ENCODE results near the gene SLC35G6.
"Not testable (repeated sequence)": the region's sequence is repeated elsewhere in the genome, so short reads cannot be mapped to it uniquely, and the experiment has no call there.

Gene SLC35G6

DNA sequence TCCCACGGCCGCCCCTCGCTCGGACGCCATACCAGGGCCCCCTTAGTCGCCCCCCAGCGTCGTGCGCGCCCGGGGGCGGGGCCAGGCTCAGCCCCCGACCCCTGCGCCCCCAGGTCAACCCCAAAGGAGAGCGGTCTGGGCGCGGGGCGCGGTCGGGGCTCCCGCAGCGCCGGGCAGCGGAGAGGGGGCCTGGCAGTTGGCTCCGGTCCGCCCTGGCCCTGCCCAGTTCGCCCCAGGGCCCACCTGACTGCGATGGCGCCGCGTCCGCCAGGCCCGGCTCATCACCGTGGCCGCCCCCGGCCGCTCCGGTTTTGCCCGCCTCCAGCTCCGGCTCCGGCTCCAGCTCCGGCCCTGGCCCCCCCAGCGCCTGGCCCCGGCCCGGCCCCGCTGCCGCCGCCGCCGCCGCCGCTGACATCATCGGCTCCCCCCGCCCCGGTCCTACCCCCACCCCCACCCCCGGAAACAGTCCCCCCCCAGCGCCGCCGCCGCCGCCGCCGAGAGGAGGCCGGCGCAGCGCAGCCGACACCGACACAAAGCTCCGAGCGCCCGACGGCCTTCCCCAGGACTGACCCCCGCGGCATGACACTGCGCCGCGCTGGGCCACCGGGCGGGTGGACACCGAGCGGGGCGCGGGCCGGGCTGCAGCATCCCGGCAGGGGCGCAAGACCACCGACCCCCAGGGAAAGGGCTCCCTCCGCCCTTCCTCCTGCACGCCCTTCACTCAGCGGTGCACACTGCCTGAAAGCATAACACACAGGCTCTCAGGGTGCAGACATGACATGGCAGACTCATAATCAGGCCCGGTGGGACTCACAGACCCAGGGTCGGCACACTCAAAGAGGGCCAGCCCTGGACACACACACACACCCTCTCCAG is 1.8 kb upstream of the SLC35G6 start, which contains the start of gene ZBTB4:
Gene ZBTB4, minus strand, starts transcription at position 419 of the 876 bp plus-strand sequence. CDS start 12,830 bp downstream, outside the sequence.
- DNase-seq, result peak; percentile 63

DNA sequence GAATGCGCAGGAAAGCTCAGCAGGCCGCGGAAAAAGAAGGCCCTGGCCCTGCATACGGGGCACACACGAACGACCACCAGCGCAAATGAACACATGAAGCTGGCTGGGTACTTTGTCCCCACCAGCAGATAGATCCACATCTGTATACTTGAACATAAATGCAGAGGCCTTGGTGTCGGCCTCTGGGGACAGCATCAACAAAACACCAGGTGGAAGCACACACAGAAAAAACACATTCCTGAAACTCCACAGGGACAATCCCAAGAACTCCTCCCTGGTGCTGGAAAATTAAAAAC is 1.2 kb upstream of the SLC35G6 start:
- peak; percentile 69 for DNase-seq

DNA sequence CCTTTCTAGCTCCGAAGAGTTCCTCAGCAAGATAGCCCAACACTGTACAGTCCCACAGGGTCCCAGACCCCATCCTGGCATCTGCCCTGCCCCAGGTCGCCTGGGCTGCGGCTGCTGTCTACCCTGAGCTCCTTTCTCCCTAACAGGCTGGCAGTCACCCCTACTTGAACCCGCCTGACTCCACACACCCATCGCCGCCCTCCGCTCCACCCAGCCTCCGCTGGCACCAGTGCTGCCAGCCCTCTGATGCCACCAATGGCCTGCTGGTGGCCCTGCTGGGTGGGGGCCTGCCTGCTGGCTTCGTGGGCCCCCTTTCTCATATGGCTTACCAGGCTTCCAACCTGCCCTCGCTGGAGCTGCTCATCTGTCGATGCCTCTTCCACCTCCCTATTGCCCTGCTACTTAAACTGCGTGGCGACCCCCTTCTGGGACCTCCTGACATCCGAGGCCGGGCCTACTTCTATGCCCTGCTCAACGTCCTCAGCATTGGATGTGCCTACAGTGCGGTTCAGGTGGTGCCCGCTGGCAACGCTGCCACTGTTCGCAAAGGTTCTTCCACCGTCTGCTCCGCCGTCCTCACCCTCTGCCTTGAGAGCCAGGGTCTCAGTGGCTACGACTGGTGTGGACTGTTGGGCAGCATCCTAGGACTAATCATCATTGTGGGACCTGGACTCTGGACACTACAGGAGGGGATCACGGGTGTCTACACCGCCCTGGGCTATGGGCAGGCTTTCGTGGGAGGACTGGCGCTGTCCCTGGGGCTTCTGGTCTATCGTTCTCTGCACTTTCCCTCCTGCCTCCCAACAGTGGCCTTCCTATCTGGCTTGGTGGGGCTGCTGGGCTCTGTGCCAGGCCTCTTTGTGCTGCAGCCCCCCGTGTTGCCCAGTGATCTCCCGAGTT is 846 bp downstream of the SLC35G6 start:
- DNase-seq, result not testable (repeated sequence)

DNA sequence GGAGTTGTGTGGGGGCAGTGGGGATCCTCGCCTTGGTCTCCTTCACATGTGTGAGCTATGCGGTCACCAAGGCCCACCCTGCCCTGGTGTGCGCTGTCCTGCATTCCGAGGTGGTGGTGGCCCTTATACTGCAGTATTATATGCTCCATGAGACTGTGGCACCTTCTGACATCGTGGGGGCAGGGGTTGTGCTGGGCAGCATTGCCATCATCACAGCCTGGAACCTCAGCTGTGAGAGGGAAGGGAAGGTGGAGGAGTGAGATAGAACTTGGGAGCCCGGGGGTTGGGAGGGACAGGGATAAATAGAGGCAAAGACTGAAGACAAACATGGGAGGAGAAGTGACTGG is 1.5 kb downstream of the SLC35G6 start:
- not testable (repeated sequence) for DNase-seq

DNA sequence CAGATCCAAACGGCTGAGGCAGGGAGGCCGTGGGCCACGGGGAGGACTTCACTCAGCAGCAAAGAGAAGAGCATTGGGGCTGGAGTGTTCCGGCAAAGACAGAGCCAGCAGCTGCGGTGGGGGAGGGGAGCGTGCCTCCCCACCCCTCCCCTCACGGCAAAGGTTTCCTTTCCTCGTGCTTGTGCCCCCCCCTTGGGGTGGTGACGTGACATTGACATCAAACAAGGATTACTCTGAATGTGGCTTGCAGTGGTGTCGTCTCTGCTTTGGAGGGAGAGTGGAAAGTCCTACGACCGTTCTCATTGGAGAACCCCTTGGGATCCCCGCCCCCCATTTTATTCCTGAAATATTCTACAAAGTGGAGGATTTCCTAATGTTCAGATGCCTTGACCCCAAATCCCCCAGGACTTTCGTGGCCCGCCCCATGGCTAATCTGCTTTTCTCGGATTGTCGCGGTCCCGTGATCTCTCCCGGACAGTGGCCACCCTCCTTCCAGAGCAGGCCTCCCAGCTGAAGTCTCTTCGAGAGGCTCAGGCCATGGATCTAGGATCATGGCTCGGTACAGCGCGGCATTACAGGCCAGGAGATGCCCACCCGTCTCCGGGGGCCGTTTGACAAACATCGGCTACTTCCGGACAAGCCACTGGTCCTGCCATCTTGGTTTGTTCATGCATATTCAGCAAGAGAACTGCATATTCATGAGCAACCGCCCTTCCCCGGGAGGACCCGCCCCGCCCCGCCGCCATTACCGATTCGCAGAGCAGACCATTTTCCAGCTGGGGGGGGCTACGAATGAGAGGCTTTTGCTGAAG is 2.2 kb downstream of the SLC35G6 start:
- peak; percentile 97 for DNase-seq

DNA sequence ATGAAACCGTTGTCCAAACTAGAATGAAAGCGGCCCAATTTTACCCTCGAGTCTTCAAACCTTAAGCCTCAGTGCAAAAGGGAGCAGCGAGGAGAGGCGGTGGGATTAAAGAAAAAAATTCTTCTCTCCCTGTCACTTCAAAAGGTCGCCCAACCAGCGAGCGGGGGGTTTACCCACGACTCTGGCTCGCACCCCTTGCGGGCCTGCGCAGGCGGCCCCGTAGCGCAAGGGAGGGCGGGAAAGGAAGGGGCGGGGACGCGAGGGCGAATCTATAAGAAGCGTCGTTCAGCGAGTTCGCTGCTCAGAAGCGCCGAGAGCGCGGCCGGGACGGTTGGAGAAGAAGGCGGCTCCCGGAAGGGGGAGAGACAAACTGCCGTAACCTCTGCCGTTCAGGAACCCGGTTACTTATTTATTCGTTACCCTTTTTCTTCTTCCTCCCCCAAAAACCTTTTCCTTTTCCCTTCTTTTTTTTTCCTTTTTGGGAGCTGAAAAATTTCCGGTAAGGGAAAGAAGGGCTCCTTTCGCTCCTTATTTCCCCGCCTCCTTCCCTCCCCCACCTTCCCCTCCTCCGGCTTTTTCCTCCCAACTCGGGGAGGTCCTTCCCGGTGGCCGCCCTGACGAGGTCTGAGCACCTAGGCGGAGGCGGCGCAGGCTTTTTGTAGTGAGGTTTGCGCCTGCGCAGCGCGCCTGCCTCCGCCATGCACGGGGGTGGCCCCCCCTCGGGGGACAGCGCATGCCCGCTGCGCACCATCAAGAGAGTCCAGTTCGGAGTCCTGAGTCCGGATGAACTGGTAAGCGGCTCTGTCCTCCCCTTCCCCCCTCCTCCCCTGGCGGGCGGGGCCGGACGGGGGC is 3.0 kb downstream of the SLC35G6 start, which contains the start of gene POLR2A:
Gene POLR2A, plus strand, starts transcription at position 300 of the 852 bp plus-strand sequence.
- DNase-seq, result peak; percentile 97

DNA sequence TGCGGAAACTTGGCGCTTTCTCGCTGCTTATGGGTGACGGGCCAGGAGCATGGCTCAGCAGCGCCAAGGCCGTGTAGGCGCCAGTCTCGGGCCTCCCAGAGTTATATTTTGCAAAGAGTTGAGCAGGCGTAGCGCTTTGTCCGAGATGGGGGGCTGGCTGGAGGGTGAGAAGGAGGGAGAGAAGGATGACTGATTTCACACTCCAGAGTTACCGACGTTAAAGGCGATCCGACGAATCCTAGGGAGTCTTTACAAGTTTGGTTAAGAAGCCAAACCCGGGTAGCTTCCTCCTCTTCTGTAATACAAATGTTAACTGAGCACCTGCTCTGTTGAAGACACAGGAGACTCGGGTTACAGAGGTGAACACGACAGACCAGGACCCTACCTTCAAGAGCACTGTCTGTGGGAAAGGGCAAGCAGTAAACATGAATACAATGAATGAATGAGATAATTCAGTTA is 3.7 kb downstream of the SLC35G6 start:
- no peak for DNase-seq

DNA sequence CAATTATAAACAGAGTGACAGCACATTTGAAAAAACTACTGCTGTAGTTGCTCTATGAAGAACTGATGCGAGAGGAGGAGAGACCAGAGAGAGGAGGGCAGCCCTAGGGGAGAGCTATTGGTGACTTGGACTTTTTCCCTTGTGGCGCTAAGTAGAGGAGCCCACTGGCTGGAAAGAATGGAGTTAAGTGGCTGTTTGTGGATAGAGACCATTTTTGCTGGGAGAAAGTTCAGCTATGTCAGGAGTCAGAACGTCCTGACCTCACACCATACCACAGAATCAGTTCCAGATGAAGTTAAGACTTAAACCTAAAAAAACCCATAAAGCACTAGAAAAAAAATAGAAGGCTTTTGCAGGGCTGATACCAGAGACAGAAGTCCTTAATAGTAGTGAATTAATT is 4.9 kb downstream of the SLC35G6 start:
- no peak for DNase-seq

DNA sequence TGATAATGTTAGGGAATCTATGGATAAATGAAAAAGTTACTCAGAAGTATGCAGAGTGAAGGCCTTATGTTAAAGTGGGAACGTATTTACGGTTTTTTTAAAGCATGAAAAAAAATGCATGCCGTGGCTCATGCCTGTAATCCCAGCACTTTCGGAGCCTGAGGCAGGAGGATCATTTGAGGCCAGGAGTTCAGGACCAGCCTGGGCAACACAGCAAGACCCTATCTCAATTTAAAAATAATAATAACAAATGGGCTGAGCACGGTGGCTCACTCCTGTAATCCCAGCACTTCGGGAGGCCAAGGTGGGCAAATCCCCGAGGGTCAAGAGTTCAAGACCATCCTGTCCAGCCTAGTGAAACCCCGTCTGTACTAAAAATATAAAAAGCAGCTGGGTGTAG is 8.9 kb downstream of the SLC35G6 start:
- DNase-seq, result no peak

DNA sequence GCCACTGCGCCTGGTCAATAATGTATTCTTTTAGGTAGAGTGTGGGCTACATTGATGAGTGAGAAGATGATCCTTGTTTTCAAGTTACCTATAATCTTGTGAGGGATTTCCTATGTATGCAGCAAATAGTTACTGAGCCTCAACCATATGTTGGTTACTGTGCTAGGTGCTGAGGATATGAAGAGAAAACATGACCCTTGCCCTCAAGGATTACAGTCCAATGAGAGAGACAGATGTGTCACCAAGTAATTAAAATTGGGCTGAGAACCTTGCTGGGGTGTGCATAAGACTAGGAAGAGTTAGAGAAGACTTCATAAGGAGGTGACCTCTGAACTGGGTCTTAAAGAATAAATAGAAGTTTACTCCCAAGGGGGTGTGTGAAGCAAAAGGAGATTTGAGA is 10.3 kb downstream of the SLC35G6 start:
- no peak for DNase-seq

DNA sequence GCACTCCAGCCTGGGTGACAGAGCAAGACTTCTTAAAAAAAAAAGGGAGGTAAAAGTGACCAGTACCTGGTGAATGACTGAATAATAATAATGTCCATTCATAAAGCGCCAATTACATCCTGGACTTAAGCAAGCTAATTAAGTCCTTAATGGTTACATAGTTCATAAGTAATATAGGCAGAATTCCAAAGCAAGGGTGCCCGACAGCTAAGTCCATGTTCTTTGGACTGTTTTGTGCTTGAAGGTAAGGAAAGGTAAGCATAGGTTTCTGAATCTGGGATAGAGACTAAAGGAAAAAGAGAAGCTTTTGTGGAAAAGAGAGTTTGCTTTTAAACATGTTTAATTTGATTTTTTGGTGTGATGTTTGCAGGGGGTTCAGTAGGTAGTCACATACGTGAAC is 12.7 kb downstream of the SLC35G6 start:
- DNase-seq, result no peak

DNA sequence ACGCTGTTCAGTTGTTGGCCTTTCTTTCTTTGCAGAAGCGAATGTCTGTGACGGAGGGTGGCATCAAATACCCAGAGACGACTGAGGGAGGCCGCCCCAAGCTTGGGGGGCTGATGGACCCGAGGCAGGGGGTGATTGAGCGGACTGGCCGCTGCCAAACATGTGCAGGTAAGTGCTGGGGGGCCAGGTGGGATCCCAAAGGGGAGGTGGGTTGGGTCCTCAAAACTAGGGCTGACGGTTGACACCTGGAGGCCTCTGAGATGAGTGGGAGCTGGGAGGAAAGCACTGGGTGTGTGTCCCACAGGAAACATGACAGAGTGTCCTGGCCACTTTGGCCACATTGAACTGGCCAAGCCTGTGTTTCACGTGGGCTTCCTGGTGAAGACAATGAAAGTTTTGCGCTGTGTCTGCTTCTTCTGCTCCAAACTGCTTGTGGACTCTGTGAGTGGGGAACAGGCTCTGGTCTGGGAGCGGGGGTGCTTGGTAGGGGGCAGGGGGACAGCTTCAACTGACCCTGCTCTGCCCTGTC is 14.7 kb downstream of the SLC35G6 start:
- DNase-seq, result no peak

DNA sequence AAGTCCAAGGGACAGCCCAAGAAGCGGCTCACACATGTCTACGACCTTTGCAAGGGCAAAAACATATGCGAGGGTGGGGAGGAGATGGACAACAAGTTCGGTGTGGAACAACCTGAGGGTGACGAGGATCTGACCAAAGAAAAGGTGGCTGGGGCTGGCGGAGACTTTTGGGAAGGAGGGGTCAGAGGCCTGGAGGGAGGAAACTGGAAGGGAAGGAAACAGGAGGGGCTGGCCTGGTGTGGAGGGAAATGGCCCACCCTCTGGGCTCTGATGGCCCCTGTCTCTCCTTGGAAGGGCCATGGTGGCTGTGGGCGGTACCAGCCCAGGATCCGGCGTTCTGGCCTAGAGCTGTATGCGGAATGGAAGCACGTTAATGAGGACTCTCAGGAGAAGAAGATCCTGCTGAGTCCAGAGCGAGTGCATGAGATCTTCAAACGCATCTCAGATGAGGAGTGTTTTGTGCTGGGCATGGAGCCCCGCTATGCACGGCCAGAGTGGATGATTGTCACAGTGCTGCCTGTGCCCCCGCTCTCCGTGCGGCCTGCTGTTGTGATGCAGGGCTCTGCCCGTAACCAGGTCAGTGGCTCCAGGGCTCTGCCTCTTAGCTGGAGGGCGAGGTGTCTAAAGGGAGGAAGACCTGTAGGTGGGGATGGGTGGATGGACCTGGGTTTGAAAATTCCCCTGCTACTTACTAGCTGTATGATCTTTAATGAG is 15.4 kb downstream of the SLC35G6 start:
- DNase-seq, result no peak

DNA sequence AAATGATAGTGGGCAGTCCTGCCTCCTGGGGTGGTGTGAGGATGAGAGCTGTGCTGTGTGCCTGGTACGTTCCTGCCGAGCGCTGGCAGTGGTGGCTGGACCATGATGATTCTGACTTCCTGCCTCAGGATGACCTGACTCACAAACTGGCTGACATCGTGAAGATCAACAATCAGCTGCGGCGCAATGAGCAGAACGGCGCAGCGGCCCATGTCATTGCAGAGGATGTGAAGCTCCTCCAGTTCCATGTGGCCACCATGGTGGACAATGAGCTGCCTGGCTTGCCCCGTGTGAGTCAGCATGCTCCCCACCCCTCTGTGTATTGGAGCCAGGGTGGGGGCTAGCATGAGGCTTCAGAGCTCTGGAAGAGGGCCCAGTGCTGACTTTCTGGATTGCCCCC is 16.0 kb downstream of the SLC35G6 start:
- DNase-seq, result no peak

DNA sequence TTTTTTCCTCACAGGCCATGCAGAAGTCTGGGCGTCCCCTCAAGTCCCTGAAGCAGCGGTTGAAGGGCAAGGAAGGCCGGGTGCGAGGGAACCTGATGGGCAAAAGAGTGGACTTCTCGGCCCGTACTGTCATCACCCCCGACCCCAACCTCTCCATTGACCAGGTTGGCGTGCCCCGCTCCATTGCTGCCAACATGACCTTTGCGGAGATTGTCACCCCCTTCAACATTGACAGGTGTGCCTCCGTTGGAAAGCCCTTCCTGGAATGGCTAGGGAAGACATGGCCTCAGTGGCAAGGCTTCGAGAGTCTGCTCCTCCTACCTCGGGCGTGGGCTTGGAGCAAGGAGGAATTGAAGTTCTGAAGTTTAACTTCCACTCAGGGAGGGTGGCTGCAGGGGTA is 16.4 kb downstream of the SLC35G6 start:
- DNase-seq, result no peak

DNA sequence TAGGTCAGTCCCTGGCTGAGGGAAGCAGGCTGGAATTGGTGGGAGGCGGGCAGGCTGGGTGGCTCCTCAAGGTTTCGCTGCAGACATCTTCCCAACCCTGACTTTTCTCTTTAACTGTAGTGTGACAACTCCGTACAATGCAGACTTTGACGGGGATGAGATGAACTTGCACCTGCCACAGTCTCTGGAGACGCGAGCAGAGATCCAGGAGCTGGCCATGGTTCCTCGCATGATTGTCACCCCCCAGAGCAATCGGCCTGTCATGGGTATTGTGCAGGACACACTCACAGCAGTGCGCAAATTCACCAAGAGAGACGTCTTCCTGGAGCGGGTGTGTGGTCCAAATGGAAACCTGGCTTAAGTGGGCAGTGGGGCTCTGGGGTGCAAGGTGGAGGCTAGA is 17.9 kb downstream of the SLC35G6 start:
- DNase-seq, result no peak

DNA sequence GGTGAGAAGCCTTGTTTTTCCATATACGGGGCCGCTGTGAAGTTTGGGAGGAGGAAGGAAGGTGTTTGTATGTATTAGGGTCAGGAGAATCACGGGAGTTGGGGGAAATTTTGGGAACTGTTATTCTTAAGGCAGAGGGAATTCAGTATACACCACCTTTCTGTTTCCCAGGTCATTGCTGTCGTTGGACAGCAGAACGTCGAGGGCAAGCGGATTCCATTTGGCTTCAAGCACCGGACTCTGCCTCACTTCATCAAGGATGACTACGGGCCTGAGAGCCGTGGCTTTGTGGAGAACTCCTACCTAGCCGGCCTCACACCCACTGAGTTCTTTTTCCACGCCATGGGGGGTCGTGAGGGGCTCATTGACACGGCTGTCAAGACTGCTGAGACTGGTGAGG is 20.5 kb downstream of the SLC35G6 start:
- DNase-seq, result no peak

DNA sequence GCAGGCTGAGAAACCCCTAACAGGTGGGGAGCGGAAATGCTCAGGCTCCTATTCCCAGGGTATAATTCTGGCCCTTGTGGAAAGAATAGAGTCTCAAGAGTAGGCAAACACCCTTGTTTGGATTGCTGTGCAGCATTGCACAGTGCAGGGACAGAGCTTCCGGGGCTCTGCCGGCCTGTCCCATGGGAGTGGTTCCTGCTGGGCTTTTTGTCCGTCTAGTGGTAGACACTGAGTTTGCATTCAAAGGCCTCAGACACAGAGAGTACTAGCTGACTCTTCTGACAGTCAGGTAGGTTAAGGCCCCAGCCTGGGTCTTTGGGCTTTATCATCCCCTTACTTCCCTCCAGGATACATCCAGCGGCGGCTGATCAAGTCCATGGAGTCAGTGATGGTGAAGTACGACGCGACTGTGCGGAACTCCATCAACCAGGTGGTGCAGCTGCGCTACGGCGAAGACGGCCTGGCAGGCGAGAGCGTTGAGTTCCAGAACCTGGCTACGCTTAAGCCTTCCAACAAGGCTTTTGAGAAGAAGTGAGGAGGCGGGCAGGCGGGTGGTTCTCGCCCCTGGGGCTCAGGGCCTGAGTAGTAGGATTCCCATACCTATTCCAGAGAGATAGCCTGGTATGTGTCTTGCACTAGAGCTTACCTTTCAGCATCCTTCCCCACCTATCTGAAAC is 21.1 kb downstream of the SLC35G6 start:
- DNase-seq, result no peak

DNA sequence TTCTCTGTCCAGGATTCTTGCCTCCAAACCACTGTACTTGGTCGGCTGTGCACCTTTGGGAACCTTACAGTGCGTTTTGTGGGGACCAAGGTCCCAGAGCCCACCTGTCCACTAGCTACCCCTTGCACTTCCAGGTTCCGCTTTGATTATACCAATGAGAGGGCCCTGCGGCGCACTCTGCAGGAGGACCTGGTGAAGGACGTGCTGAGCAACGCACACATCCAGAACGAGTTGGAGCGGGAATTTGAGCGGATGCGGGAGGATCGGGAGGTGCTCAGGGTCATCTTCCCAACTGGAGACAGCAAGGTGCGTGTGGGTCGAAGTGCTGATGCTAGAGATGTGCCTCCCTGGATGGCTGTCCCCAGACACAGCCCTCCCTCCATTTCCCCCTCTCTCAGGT is 21.7 kb downstream of the SLC35G6 start:
- DNase-seq, result no peak

DNA sequence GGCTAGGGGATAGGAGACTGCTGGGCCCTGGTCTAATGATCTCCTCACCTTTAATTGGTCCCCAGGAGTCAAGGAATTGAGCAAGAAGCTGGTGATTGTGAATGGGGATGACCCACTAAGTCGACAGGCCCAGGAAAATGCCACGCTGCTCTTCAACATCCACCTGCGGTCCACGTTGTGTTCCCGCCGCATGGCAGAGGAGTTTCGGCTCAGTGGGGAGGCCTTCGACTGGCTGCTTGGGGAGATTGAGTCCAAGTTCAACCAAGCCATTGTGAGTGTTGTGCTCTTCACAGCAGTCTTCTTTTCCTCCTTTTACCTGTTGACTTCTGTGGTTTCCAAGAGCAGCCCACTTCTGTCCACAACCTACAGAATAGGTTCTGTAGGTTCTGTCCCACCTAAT is 22.3 kb downstream of the SLC35G6 start:
- no peak for DNase-seq

DNA sequence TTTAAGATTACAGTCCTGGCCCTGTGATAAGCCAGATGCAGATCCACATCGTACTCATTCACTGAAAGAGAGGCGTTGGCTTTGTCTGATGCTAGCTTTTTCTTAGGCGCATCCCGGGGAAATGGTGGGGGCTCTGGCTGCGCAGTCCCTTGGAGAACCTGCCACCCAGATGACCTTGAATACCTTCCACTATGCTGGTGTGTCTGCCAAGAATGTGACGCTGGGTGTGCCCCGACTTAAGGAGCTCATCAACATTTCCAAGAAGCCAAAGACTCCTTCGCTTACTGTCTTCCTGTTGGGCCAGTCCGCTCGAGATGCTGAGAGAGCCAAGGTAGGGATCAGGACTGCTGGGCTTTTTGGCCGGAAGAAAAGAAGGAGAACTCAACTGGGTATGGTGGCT is 26.9 kb downstream of the SLC35G6 start:
- no peak for DNase-seq

All from NCI-H2171 treated with DMSO at 0.1 percent for 48 hours (cell line).